BLaER1 (cell line): ENCODE data around the gene PALD1.
A peak's percentile ranks its signal among the peaks of the same experiment; 100 is the strongest.

Experiments used
- H3K27ac ChIP-seq: shearing (Covaris generic); formaldehyde crosslinking; 2 replicates; pipeline ENCODE4 v1.8.1; 2022
- H3K27me3 ChIP-seq: shearing (Covaris generic); formaldehyde crosslinking; 2 replicates; pipeline ENCODE4 v1.8.1; 2022
- H3K36me3 ChIP-seq: shearing (Covaris generic); formaldehyde crosslinking; 2 replicates; pipeline ENCODE4 v1.8.1; 2022
- H3K4me1 ChIP-seq: shearing (Covaris generic); formaldehyde crosslinking; 2 replicates; pipeline ENCODE4 v1.8.1; 2022
- H3K4me2 ChIP-seq: shearing (Covaris generic); formaldehyde crosslinking; 2 replicates; pipeline ENCODE4 v1.8.1; 2022
- H3K4me3 ChIP-seq: shearing (Covaris generic); formaldehyde crosslinking; 2 replicates; pipeline ENCODE4 v1.8.1; 2022
- H3K9ac ChIP-seq: shearing (Covaris generic); formaldehyde crosslinking; 2 replicates; pipeline ENCODE4 v1.8.1; 2022
- H3K9me3 ChIP-seq: shearing (Covaris generic); formaldehyde crosslinking; 2 replicates; pipeline ENCODE4 v1.8.1; 2022
- H4K20me1 ChIP-seq: shearing (Covaris generic); formaldehyde crosslinking; 2 replicates; pipeline ENCODE4 v1.8.1; 2022
- Cebpa-rat ChIP-seq: shearing (Covaris generic); IDR thresholded peaks from 2 replicates; pipeline ENCODE4 v1.8.1; 2022

The PALD1 gene

GRCh38 chr10:70589762-70590654, 111.4 kb downstream of the PALD1 start:
- peaks cover 63% of the 10 kb centered on the region for H3K4me1 ChIP-seq
- H3K9ac ChIP-seq: no peak overlapping the region
- no peaks in the 10 kb centered on the region for H3K36me3 ChIP-seq
- no peaks in the 10 kb centered on the region for H3K9me3 ChIP-seq
- no peaks in the 10 kb centered on the region for H3K27me3 ChIP-seq
- no peak overlapping the region for H3K4me3 ChIP-seq
- no peak overlapping the region for H3K27ac ChIP-seq
- no peak overlapping the region for H3K4me2 ChIP-seq
- H4K20me1 ChIP-seq: no peaks in the 10 kb centered on the region
- no peak for TF ChIP-seq Cebpa-rat

GRCh38 chr10:70590655-70591416, 112.3 kb downstream of the PALD1 start:
- no peaks in the 10 kb centered on the region for H3K9me3 ChIP-seq
- no peak overlapping the region for H3K9ac ChIP-seq
- no peak for TF ChIP-seq Cebpa-rat
- H3K36me3 ChIP-seq: no peaks in the 10 kb centered on the region
- no peak overlapping the region for H3K27ac ChIP-seq
- H3K4me3 ChIP-seq: no peak overlapping the region
- H3K4me1 ChIP-seq: peaks cover 55% of the 10 kb centered on the region
- H3K27me3 ChIP-seq: no peaks in the 10 kb centered on the region
- peak overlapping the region; percentile 33 for H3K4me2 ChIP-seq
- no peaks in the 10 kb centered on the region for H4K20me1 ChIP-seq

GRCh38 chr10:70592186-70592735, 113.7 kb downstream of the PALD1 start:
- Histone ChIP-seq H3K36me3 (no peaks in the 10 kb centered on the region), H3K9ac (no peak overlapping the region), H4K20me1 (no peaks in the 10 kb centered on the region), H3K4me2 (peak overlapping the region; percentile 64), H3K4me1 (peaks cover 53% of the 10 kb centered on the region), H3K27ac (no peak overlapping the region), H3K4me3 (no peak overlapping the region), H3K27me3 (no peaks in the 10 kb centered on the region), H3K9me3 (no peaks in the 10 kb centered on the region)
- no peak for TF ChIP-seq Cebpa-rat

GRCh38 chr10:70592746-70593512, 114.4 kb downstream of the PALD1 start:
- Histone ChIP-seq H3K4me2 (peak overlapping the region; percentile 64), H3K36me3 (no peaks in the 10 kb centered on the region), H3K9ac (no peak overlapping the region), H3K4me3 (no peak overlapping the region), H3K4me1 (peaks cover 50% of the 10 kb centered on the region), H3K27me3 (no peaks in the 10 kb centered on the region), H3K27ac (no peak overlapping the region), H4K20me1 (no peaks in the 10 kb centered on the region), H3K9me3 (no peaks in the 10 kb centered on the region)
- TF ChIP-seq Cebpa-rat: no peak

GRCh38 chr10:70593513-70593890, 114.9 kb downstream of the PALD1 start:
- no peaks in the 10 kb centered on the region for H3K9me3 ChIP-seq
- H3K4me3 ChIP-seq: no peak overlapping the region
- H3K9ac ChIP-seq: no peak overlapping the region
- TF ChIP-seq Cebpa-rat: no peak
- H4K20me1 ChIP-seq: no peaks in the 10 kb centered on the region
- peaks cover 47% of the 10 kb centered on the region for H3K4me1 ChIP-seq
- H3K27me3 ChIP-seq: no peaks in the 10 kb centered on the region
- H3K27ac ChIP-seq: no peak overlapping the region
- H3K36me3 ChIP-seq: no peaks in the 10 kb centered on the region
- H3K4me2 ChIP-seq: peak overlapping the region; percentile 64

- peak overlapping the region; percentile 64 for H3K4me2 ChIP-seq
- H3K9ac ChIP-seq: no peak overlapping the region
- H3K4me1 ChIP-seq: peaks cover 48% of the 10 kb centered on the region
These were observed 115.6 kb downstream of the PALD1 start for GRCh38 chr10:70594161-70594560.

GRCh38 chr10:70595566-70596016, 117.0 kb downstream of the PALD1 start:
- H3K4me3 ChIP-seq: no peak overlapping the region
- no peak overlapping the region for H3K27ac ChIP-seq
- no peak overlapping the region for H3K4me2 ChIP-seq
- H3K9me3 ChIP-seq: no peaks in the 10 kb centered on the region
- H3K36me3 ChIP-seq: no peaks in the 10 kb centered on the region
- H3K27me3 ChIP-seq: no peaks in the 10 kb centered on the region
- H4K20me1 ChIP-seq: no peaks in the 10 kb centered on the region
- no peak for TF ChIP-seq Cebpa-rat
- peaks cover 53% of the 10 kb centered on the region for H3K4me1 ChIP-seq
- H3K9ac ChIP-seq: no peak overlapping the region

More at GRCh38 chr10:70594161-70594560, 115.6 kb downstream of the PALD1 start:
- H3K36me3 ChIP-seq: no peaks in the 10 kb centered on the region
- no peaks in the 10 kb centered on the region for H3K9me3 ChIP-seq
- H3K27me3 ChIP-seq: no peaks in the 10 kb centered on the region
- no peak overlapping the region for H3K27ac ChIP-seq
- no peak for TF ChIP-seq Cebpa-rat
- no peaks in the 10 kb centered on the region for H4K20me1 ChIP-seq
- no peak overlapping the region for H3K4me3 ChIP-seq

- Histone ChIP-seq H3K27ac (no peak overlapping the region), H3K4me3 (no peak overlapping the region), H3K4me2 (no peak overlapping the region), H3K27me3 (no peaks in the 10 kb centered on the region), H4K20me1 (no peaks in the 10 kb centered on the region), H3K9me3 (no peaks in the 10 kb centered on the region), H3K36me3 (no peaks in the 10 kb centered on the region), H3K9ac (no peak overlapping the region), H3K4me1 (peaks cover 46% of the 10 kb centered on the region)
- no peak for TF ChIP-seq Cebpa-rat
These were observed 117.7 kb downstream of the PALD1 start for GRCh38 chr10:70596110-70596798.
